NCI-H82 treated with DMSO at 0.1 percent for 48 hours (cell line): Measurements from ENCODE around the gene DIRAS2.

Source experiments
- DNase-seq: peaks from one replicate; lab custom pipeline; 2025; ENCODE audit not compliant: unreplicated experiment; lab: John Stamatoyannopoulos, UW

The DIRAS2 gene

DNA sequence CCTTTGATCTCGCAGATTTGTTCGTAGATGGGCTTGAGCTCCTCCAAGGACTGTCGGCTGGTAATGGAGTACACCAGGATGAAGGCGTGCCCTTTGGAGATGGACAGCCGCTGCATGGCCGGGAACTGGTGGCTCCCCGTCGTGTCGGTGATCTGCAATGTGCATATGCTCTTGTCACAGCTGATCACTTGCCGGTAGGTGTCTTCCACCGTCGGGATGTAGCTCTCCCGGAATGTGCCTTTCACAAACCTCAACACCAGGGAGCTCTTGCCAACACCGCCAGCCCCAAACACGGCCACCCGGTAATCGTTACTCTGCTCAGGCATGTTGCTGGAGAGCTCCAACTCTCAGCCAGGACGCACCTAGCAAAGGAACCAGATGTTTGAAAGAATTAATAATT, 29.1 kb downstream of the DIRAS2 start:
- no peak for DNase-seq

DNA sequence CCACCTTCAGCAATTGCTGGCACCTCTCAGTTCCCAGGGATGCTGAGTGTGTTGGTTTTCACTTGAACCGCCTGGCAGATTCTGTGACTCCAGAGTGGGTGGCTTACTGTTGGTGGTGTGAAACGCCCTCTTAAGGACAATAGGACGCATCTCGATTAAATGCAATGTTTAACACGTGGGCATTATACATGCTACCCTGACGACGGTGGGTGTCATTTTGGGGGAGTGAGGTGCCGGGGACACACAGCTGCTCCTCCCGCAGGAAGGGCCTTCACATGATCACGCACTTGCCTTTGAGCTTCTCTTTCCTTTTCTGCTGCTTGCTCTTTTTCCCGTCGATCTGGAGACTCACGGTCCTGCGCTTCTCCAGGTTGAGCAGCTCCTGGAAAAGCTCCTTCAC, 29.7 kb downstream of the DIRAS2 start:
- DNase-seq = no peak

GRCh38 chr9:90611568-90611967, 31.1 kb downstream of the DIRAS2 start:
- no peak for DNase-seq

GRCh38 chr9:90611121-90611520, 31.5 kb downstream of the DIRAS2 start:
- no peak for DNase-seq

DNA sequence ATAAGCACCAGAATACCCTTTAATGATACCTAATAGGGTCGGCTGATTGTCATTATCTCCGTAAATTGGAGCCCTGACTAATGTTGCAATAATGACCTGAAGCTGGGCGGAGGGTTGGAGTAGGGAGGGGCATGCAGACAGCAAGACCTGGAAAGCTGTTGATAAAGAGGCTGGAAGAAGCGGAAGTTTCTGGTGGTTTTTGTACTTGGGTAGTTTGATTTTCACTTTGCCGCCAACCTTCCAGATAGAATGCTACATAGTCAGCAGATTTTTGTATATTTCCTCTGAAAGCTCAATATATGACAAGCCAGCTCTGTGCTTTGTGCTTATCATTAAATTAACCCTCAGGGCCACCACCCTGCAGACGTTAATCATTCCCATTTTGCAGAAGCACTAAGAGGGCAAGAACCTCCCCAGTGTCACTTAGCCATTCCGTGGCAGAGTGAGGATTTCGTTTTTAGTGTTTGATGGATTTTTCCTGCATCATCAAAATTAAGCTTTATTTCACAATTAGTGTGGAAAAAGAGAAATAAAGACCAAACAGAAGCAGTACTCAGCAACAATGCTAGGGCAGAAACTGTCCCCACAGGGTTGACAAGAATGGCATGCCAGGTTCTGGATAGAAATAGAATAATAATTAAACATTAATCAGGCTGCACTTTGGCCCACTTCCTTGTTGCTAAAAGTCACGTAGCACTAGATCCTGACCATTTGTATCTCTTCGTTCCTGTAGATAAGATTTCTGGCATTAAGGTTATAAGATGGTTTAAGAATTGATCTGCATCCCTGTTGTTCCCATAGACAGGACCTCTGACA, 34.7 kb downstream of the DIRAS2 start:
- DNase-seq = no peak

GRCh38 chr9:90600029-90600428, 42.6 kb downstream of the DIRAS2 start:
- no peak for DNase-seq

GRCh38 chr9:90598191-90598590, 44.4 kb downstream of the DIRAS2 start:
- DNase-seq = no peak

DNA sequence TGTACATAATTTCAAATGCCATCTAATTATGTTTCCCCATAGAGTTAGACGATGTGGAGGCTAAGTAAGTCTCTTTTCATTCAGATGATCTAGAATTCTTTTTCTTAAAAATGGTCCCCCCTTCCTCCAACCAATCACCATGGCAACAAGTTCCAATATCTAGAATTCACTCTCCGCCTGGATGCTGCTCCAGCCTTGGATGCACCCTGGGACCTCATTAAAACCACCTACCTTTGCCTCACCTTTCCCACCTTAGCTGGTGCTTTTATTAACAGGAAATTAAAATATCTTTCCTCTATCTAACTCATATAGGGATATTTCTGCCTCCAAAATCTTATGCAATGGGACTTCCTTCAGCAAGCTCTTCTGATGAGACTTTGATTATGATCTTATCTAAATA, 49.0 kb downstream of the DIRAS2 start:
- DNase-seq = no peak

DNA sequence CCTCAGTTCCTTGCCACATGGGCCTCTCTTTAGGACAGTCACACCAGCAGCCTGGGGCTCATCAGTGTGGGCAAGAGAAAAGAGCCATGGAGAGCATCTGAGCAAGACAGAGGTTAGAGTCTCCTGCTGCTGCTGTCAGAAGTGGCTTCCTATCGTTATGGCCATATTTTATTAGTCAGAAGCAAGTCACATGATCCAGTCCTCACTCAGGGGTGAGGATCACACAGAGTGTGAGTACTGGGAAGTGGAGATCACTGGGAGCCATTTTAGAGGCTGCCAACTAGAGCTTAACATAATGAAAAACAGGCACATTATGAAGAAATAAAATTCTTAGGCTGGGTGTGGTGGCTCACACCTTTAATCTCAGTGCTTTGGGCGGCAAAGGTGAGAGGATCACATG, 62.0 kb downstream of the DIRAS2 start:
- DNase-seq = no peak

DNA sequence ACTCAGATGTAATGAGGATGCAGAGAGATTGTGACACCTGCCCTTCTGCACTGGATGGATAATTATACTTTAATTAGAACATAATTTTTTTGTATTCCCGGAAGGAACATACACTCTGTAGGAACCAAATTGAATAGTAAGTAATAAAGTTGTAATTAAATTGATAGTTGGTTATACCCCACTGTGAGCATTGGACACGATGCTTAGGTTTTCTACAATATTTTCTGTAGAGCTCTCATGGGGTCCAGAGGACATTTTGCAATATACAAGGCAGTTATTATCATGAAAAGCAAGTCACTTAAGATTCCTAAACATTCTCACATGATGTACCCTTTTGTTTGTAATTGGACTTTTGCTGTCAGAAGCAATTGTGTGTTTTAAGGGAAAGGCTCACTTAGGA, 63.4 kb downstream of the DIRAS2 start:
- DNase-seq = no peak

GRCh38 chr9:90578126-90578815, 64.4 kb downstream of the DIRAS2 start:
- no peak for DNase-seq

- DNase-seq = no peak
Measured at GRCh38 chr9:90569511-90569910, 73.1 kb downstream of the DIRAS2 start.

- DNase-seq = no peak
Measured at GRCh38 chr9:90568667-90569066, 74.0 kb downstream of the DIRAS2 start.

GRCh38 chr9:90562229-90562628, 80.4 kb downstream of the DIRAS2 start:
- DNase-seq = no peak
